HG03469 (cell line): Measurements from ENCODE around the gene FAM20C.

Experiments
- ATAC-seq: cut with Tn5 transposase; IDR thresholded peaks from one replicate; pipeline ENCODE4 v1.9.1; 2021; ENCODE audit warnings: mild to moderate bottlenecking, moderate library complexity, moderate number of reproducible peaks; ENCODE audit not compliant: unreplicated experiment

Gene FAM20C

DNA sequence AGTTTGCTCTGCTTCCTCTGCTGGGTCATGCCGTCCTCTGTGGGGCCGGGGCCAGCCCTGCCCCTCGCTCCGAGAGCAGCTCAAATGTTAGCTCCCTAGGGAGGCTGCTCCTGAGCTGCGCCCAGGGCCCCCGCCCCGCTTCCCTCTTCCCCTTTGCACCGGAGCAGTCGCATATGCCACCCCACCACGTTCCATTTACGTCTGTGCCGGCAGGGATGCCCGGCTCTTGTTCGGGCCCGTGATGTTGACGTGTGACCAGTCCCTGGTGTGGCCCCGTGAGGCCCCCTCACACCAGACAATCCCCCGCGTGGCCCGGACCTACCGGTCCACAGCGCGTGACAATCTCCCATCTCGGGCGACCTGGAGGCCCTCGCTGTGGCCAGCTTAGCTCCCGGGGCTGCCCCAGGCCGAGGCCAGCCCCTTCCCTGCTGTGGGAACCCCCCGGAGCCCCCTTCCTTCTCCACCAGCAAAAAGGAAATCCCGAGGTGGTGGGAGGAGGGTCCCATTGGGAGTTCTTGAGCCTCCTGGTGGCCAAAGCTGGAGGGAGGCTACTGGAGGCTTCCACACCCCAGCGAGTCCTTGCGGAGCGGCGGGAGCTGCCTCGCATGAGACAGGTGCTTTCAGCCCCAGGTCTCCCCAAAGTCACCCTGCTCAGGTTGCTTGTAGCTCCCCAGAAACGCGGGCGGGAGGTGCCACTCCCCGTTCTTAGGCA lies 15.2 kb downstream of the FAM20C start:
- no peak for ATAC-seq

DNA sequence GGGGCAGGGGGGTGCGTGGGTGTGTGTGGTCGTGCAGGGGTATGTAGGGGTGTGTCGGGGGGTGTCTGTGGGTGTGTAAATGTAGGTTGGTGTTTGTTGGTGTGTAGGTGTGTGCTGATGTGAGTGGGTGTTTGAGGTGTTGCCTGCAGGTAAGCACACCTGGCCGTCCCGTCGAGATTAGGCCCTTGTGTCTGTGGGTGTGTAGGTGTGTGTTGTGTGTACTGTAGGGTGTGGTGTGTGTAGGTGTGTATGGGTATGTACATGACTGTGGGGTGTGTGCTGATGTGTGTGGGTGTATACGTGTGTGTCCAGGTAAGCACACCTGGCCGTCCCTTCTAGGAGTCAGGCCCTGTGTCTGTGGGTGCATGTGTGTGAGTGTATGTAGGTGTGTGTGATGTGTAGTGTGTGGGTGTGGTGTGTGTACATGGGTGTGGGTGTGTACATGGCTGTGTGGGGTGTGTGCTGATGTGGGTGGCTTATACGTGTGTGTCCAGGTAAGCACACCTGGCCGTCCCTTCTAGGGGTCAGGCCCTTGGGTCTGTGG lies 15.8 kb downstream of the FAM20C start:
- no peak for ATAC-seq

GRCh38 chr7:208816-209215 lies 16.4 kb downstream of the FAM20C start:
- no peak for ATAC-seq

- no peak for ATAC-seq
These were observed 17.0 kb downstream of the FAM20C start for GRCh38 chr7:209416-209815.

- ATAC-seq, result no peak
These were observed 17.5 kb downstream of the FAM20C start for GRCh38 chr7:209906-210305.

DNA sequence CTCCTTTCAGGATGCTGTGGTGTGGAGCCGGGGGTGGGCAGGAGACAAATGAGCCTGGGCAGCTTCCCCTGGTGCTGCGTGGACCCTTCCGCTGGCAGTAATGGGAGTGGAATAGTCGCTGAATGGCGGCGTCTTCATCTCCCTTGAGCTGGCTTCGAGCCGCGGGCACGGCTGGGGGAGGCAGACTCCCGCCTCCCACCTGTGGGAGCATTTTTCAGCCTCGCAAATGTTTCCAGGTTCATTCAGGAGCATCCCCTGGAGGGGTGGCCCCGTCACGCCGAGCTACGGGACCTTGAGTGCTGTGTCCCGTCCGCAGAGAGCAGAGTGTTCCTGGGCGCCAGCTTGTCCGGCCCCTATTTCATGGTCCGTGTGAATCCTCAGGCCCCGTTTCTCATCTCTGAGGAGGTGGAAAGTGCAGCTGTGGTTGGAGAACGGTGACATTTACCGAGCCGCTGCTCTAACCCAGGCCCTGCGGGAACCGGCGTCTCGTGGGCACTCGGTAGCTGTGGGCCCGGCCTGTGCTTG lies 18.1 kb downstream of the FAM20C start:
- no peak for ATAC-seq

- no peak for ATAC-seq
These were observed 18.8 kb downstream of the FAM20C start for GRCh38 chr7:211033-211714.

- no peak for ATAC-seq
These were observed 19.3 kb downstream of the FAM20C start for GRCh38 chr7:211715-212058.

DNA sequence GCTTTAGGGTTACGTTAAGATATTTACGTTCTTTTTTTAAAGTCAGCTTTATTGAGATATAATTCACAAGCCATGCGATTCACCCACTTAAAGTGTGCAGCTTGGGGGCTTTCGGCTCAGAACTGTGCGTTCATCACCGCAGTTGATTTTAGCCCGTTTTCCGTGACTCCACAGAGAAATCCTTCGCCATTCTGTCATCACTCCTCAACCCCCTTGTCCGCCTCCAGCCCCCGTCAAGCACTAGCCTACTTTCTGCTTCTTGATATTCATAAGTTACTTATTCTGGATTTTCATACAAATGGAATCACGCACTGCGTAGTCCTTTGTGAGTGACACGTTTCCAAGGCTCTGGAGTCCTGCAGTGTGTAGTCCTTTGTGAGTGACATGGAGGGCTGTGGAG lies 20.4 kb downstream of the FAM20C start:
- ATAC-seq, result no peak

- ATAC-seq, result no peak
These were observed 21.1 kb downstream of the FAM20C start for GRCh38 chr7:213324-213993.

DNA sequence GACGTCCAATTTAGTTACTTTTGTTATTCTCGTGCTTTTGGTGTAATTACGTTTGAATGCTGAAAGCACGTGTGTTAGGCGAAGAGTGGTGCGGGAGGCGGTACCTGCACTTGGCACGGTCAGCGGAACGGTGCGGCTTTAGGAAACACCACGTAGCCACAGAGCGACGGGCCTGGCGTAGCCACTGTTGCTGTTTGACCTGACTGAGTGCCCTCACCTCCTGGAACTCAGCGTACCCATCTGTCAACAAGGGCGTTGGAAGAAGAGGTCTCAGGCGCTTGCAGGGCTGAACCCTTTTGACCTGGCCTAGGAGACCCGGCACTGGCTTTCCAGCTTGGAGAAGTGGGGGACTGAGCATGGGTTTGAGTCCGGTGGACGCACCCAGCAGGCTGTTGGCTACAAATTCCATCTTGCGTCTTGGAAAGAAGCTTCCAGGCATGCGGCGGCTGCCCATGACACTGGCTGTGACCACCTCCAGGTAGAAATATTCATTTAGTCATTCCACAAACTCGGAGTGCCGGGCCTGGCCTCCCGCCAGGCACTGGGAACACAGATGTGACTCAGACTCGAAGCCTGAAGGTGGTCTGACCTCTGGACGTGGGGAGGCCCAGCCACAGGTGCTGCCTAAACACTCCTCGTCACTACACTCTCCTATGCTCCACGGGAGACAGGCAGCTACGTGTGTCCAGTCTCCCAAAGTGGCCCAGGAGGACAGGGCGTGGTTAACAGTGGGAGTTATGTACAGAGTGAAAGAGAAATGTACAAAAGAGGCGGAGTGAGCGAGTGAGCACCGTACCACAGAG lies 22.2 kb downstream of the FAM20C start:
- no peak for ATAC-seq

DNA sequence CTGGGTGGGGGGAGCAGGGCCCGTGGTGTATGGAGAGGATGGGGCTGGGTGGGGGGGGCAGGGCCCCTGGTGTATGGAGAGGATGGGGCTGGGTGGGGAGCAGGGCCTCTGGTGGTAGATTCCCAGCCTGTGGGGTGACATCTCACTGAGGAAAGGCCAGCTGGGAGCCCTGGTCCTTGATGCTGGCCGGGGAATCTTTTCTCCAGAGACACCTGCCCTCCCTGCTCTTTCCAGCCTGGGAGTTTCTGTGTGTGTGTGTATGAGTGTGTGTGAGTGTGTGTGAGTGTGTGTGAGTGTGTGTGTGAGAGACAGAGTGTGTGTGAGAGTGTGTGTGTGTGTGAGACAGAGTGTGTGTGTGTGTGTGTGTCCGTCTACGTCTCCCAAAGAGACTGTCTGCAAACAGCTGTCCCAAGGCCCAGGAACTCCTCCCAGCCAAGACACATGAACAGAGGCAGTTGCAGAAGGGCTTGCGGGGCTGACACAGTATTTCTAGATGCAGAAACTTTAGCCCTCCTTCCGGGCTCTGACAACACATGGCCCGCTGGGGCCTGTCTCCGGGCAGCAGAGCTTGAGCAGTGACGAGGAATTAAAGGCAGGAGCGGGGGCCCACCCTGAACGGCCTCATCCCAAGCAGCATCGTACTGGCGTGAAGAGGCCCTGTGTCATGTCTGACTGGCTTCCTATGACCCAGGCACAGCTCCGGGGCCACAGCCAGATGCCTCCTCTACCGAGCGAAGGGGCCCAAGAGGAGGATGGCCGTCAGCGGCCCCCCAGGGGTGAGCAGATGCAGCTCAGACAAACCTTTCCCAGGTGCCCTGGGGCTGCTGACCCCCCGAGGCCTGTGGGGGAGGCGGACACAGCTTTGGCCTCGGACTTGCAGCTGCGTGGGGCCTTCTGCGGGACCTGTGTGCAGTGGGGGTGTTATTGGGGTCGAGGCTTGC lies 24.3 kb downstream of the FAM20C start:
- no peak for ATAC-seq

GRCh38 chr7:217781-218180 lies 25.4 kb downstream of the FAM20C start:
- no peak for ATAC-seq

DNA sequence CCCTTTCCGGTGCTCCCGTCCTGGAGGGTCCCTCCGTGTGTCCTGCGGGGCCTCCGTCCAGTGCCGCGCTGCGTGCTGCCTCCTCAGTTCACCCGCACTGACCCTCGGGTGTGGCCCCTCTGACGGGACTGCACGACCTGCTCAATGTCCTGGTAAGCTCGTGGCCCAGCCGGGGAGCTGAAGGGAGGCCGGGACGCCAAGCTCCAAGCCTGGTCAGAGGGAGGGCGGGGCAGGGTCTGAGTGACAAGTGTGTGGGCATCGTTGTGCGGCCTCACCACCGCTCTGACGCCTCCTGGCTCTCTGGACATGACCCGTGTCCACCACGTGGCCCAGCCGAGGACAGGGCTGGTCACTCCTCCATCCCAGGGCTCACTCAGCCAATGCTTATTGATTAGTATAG lies 25.9 kb downstream of the FAM20C start:
- ATAC-seq, result no peak

DNA sequence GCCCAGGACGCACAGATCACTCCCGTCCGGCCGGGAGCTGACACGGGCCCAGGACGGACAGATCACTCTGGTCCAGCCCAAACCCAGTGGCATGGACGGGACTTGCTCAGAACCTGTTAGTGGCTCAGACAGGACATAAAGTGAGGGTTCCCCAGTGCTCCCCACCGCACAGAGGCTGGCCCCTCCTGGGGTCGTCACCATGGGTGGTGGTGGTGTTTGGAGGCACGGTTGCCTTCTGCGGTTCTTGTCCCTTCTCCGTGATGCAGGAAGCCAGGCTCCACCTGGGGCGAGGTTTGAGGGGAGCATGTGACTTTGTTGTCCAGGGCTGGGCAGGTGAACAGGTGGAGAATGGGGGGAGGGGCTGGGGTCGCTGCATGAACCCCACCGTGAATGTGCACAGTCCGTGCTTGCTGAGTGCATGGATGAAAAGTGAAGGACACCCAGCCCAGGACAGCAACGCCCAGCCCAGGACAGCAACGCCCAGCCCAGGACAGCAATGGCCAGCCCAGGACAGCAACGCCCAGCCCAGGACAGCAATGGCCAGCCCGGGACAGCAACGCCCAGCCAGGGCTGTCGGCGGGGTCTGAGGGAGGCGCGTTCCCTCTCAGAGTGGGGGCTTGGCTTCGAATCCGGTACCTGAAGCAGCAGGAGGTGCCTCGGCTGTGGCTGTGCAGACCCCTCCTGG lies 26.7 kb downstream of the FAM20C start:
- no peak for ATAC-seq

GRCh38 chr7:219581-220150 lies 27.3 kb downstream of the FAM20C start:
- no peak for ATAC-seq

DNA sequence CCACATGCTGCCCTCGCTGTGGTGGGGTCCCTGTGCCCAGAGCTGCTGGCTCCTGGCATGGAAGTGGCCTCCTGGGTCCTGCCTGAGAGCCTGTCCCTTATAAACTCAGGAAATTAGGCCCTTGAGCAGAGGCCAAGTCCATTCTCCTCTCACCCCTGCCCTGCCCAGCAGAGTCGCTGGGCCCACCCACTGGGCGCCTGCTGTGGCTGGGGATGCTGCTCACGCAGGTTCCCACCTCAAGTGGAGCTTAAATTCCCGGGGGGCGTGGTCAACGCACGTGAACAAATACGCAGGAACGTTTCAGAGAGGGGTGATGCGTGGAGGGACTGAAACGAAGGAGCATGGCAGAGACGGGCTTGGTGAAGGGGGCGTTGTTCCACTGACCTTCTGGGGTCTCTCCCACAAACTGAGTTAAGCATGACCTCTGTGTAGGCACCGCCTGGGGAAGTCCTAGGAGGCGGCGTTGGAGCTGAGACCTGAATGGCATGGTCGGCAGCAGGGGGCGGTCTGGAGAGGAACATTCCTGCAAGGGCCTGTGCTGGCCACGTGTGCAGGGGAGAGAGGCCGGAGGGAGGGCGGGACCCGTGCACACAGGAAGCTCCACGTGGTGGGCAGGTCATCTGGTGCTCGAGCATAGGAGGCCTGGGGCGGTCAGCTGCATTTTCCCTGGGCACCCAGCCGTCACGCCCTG lies 27.9 kb downstream of the FAM20C start:
- no peak for ATAC-seq

- ATAC-seq, result no peak
These were observed 29.8 kb downstream of the FAM20C start for GRCh38 chr7:221978-222715.
